K562 (cell line): Measurements from ENCODE around the gene DPH7. TPM values are rescaled to one million over a fixed set of nuclear protein-coding genes. Genes with fewer than 3 reads are reported as not detected.

Source experiments
- BRF2 ChIP-seq: IDR thresholded peaks from 3 replicates; pipeline ENCODE4 v1.6.1; 2011; ENCODE audit warnings: borderline replicate concordance, mild to moderate bottlenecking; ENCODE audit not compliant: insufficient read length, insufficient read depth
- ETS1 ChIP-seq: conservative IDR thresholded peaks from 2 replicates; pipeline ENCODE4 v1.6.1; 2011; ENCODE audit warnings: low read depth, mild to moderate bottlenecking, low read length; ENCODE audit not compliant: control insufficient read depth
- FOXM1 ChIP-seq, 2 experiments: fragments of 450-650 bp in 1 of 2; sonication (generic) in 1 of 2; formaldehyde crosslinking in 1 of 2; IDR thresholded peaks; 2 replicates each; pipeline versions ENCODE4 v1.6.1 to v1.9.0; 2017 to 2022; ENCODE audit warnings: low read depth in 2 of 2, mild to moderate bottlenecking in 2 of 2, missing genetic modification reagents in 1 of 2, moderate library complexity in 1 of 2
- GMEB1 ChIP-seq: fragments of 250-450 bp; sonication (Bioruptor Pico); IDR thresholded peaks from 2 replicates; pipeline ENCODE4 v1.4.0; 2020; ENCODE audit warnings: mild to moderate bottlenecking
- HCFC1 ChIP-seq: IDR thresholded peaks from 2 replicates; pipeline ENCODE4 v1.6.1; 2012; ENCODE audit warnings: low read depth, low read length, improper control_type of control experiment
- ILF3 ChIP-seq: fragments of 450-650 bp; IDR thresholded peaks from 2 replicates; pipeline ENCODE4 v1.6.1; 2018; ENCODE audit warnings: antibody characterized with exemption, mild to moderate bottlenecking, moderate library complexity, borderline replicate concordance
- MLX ChIP-seq, 2 experiments: fragments of 450-650 bp in 1 of 2; sonication (generic) in 1 of 2; formaldehyde crosslinking; conservative IDR thresholded peaks; 2 replicates each; pipeline versions ENCODE4 v1.4.0 to v1.8.1; 2020 to 2022; ENCODE audit warnings: mild to moderate bottlenecking in 1 of 2, missing genetic modification reagents in 1 of 2
- MTA2 ChIP-seq: fragments of 450-650 bp; IDR thresholded peaks from 2 replicates; pipeline ENCODE4 v1.6.1; 2016; ENCODE audit warnings: low read depth
- NFXL1 ChIP-seq: fragments of 450-650 bp; formaldehyde crosslinking; IDR thresholded peaks from 2 replicates; pipeline ENCODE4 v1.4.0; 2021; ENCODE audit warnings: mild to moderate bottlenecking
- PHB ChIP-seq: fragments of 250-450 bp; sonication (Bioruptor Pico); IDR thresholded peaks from 2 replicates; pipeline ENCODE4 v1.5.0; 2021
- PML ChIP-seq: IDR thresholded peaks from 2 replicates; pipeline ENCODE4 v1.6.1; 2012; ENCODE audit warnings: low read length, inconsistent platforms
- SUPT5H ChIP-seq: fragments of 450-650 bp; IDR thresholded peaks from 2 replicates; pipeline ENCODE4 v1.6.1; 2016
- TCF7L2 ChIP-seq: fragments of 150-350 bp; IDR thresholded peaks from 2 replicates; pipeline ENCODE4 v1.6.1; 2016; ENCODE audit warnings: low read depth, mild to moderate bottlenecking, low read length, moderate library complexity
- TRIM24 ChIP-seq, 2 experiments: fragments of 450-650 bp; IDR thresholded peaks; 2 replicates each; pipeline ENCODE4 v1.6.1; 2016
- U2AF1 ChIP-seq: fragments of 200-400 bp; formaldehyde crosslinking; optimal IDR thresholded peaks from 2 replicates; pipeline ENCODE3; 2017; ENCODE audit warnings: mild to moderate bottlenecking, low read depth, low read length, moderate library complexity
- WHSC1 ChIP-seq: IDR thresholded peaks from one replicate; pipeline ENCODE4 v1.6.1; 2012; ENCODE audit warnings: low read length, control low read depth, inconsistent platforms
- ZNF324 ChIP-seq: fragments of 250-450 bp; sonication (Bioruptor Pico); IDR thresholded peaks from 2 replicates; pipeline ENCODE4 v1.4.0; 2020; ENCODE audit warnings: mild to moderate bottlenecking
- ZNF408 ChIP-seq: fragments of 250-450 bp; sonication (Bioruptor Pico); IDR thresholded peaks from 2 replicates; pipeline ENCODE4 v1.4.0; 2020; ENCODE audit warnings: low read depth, mild to moderate bottlenecking, moderate library complexity
- ZNF518B ChIP-seq: fragments of 250-450 bp; sonication (Bioruptor Pico); IDR thresholded peaks from 2 replicates; pipeline ENCODE4 v1.5.0; 2021; ENCODE audit warnings: mild to moderate bottlenecking, moderate library complexity
- ZNF76 ChIP-seq: fragments of 250-450 bp; sonication (Bioruptor Pico); IDR thresholded peaks from 2 replicates; pipeline ENCODE4 v1.4.0; 2020; ENCODE audit warnings: mild to moderate bottlenecking, moderate library complexity, borderline replicate concordance
- polyA plus RNA-seq, 8 experiments: library from polyadenylated mRNA; depleted of rRNA in 4 of 8; stranded (reverse) in 5 of 8; unstranded in 3 of 8; fragments of >200 nt; fragmentation: Nextera tagmentation in 2 of 8; fragmentation: Illumina TruSeq in 1 of 8; extraction: Ambion mirVana in 2 of 8; extraction: Trizol in 1 of 8; gene quantifications; 2 replicates each; pipeline versions ENCODE4 v1.2.1 to v1.2.3, GENCODE V29; 2011 to 2014; ENCODE audit warnings: inconsistent platforms in 1 of 8, missing spikeins in 1 of 8
- total RNA-seq, 7 experiments: library from RNA; depleted of rRNA in 6 of 7; stranded (reverse); fragments of >200 nt in 6 of 7; fragmentation: Illumina TruSeq in 2 of 7; extraction: Trizol in 2 of 7; gene quantifications; 2 replicates each; pipeline versions ENCODE4 v1.2.1 to v1.2.3, GENCODE V29; 2011 to 2021; ENCODE audit warnings: low replicate concordance in 1 of 7

DPH7 gene
- total and polyA plus RNA-seq, 9 of the 15 experiments (the other 6 are each of a cell fraction or from before 2014, with no cell fraction given) = 13.9 to 68.6 (median 41.3) TPM

- TF ChIP-seq ZNF518B (CRISPR knock-in tag) (no peak), ZNF408 (CRISPR knock-in tag) (no peak), TRIM24 (IDR thresholded peaks at IDR 0.05) (peak in 1 of 2 experiments; percentile 72; a peak in 2 of 4 replicates), FOXM1 (IDR thresholded peaks at IDR 0.05; ENCODE audit: low read depth) (no peak), FOXM1 (CRISPR knock-in tag; IDR thresholded peaks at IDR 0.05; ENCODE audit: low read depth) (peak; percentile 87; the same call in 1 of the 2 replicates), MLX (CRISPR knock-in tag; conservative IDR thresholded peaks at IDR 0.05) (no peak), SUPT5H (peak; percentile 72; the same call in 1 of the 2 replicates), HCFC1 (peak; percentile 91), ZNF324 (CRISPR knock-in tag) (no peak), PHB (CRISPR knock-in tag) (no peak), ILF3 (peak; percentile 82; the same call in 1 of the 2 replicates), ZNF76 (0 out of 2 replicates have a peak, but pooled peaks have one; percentile 41), BRF2 (no peak), ETS1 (peak; percentile 89), PML (peak; percentile 55), NFXL1 (CRISPR knock-in tag) (0 out of 2 replicates have a peak, but pooled peaks have one; percentile 10), U2AF1 (peak; percentile 66), TCF7L2 (no peak), MTA2 (peak; percentile 41; the same call in 1 of the 2 replicates), GMEB1 (peak; percentile 70; the same call in 1 of the 2 replicates), WHSC1 (no peak)
These were observed at the start of gene DPH7 (continued) for GRCh38 chr9:137578518-137579258.
